HG03469 (cell line): ENCODE data around the gene N4BP2L1.

Source experiments
- ATAC-seq: cut with Tn5 transposase; IDR thresholded peaks from one replicate; pipeline ENCODE4 v1.9.1; 2021; ENCODE audit warnings: mild to moderate bottlenecking, moderate library complexity, moderate number of reproducible peaks; ENCODE audit not compliant: unreplicated experiment

The N4BP2L1 gene

DNA sequence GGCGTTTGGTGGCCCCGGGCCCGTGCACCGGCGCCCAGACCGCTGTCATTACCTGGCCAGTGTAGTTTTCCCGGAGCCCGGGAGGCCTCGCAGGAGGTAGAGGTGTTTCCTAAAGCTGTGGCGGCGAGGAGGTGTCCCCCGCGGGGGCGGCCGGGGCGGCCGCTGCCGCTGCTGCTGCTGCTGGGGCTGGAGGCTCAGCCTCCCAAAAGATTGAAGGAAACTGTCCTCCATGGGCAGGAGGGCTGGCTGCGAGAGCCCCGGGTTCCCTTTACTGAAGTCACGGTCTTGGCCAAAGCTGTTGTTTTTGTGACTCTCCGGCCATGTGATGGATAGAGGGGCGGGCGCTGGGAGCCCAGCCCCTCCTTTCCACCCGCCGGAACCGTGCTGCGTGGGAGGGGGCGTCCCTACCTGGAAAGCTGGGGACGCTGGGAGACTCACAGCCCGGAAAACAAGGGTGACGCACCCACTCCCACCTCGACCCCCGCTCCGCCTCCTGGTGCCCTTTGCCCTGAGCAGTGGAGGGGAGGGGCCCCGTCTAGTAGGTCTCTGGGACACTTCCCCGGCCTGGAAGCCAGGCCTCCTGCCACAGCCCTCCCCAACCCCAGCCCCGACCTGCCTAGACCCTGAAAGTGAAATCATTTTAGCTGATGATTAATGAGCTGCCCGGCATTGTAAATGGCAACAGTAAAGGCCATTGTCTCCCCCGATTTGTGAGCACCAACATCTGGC lies at the start of gene N4BP2L1:
Gene N4BP2L1 (minus strand): TSS at position 279 of the 729 bp plus-strand sequence. CDS start 48 bp downstream, at position 231.
- peak; percentile 43 for ATAC-seq

DNA sequence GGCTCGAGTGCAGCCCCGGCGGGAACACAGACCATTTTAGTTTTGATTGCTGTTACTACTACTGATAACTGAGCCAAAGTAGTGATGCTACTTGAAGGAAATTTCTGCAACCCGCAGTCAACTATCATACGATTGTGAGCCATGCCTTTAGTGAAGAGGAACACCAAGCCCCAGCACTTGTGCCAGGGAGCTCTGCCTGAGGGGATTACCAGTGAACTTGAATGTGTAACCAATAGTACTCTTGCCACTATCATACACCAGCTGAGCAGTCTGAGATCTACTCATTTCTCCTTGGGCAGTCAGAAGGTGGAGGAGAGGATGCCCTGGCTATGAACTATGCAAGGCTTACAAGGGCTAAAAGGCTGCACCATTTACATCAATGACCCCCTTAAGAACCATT lies 49.0 kb upstream of the N4BP2L1 start:
- ATAC-seq: no peak

DNA sequence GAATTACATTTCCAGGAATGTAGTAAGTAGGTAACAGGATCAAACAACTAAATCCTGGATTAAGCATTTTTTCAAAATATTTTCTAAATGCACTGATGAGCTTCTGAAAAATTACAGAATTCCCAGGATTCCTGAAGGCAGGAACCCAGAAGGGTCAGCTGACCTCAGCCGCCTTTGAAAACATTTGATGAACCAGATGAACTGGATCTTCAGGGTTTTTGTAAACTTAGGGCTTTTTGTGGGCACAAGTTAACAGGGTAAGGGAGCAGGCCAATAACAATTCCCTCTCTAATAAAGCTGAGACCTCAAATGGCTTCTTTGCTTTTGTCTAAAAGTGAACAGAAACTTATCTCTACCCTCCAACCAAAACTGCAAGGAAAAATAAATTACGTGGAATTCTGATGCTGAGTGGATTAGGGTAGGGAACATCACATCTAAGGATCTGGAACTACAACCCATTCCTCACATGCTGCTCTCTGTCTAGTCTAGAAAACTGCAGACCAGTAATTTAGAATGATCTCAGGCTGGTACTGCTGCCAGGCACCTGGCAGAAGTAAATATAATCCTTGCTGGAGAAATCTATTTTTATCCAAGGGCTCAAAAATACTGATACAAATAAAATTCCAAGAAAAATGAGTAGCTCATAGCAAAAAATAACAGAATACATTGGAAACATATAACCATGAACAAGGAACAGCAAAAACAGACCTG lies 48.2 kb upstream of the N4BP2L1 start:
- ATAC-seq: no peak

DNA sequence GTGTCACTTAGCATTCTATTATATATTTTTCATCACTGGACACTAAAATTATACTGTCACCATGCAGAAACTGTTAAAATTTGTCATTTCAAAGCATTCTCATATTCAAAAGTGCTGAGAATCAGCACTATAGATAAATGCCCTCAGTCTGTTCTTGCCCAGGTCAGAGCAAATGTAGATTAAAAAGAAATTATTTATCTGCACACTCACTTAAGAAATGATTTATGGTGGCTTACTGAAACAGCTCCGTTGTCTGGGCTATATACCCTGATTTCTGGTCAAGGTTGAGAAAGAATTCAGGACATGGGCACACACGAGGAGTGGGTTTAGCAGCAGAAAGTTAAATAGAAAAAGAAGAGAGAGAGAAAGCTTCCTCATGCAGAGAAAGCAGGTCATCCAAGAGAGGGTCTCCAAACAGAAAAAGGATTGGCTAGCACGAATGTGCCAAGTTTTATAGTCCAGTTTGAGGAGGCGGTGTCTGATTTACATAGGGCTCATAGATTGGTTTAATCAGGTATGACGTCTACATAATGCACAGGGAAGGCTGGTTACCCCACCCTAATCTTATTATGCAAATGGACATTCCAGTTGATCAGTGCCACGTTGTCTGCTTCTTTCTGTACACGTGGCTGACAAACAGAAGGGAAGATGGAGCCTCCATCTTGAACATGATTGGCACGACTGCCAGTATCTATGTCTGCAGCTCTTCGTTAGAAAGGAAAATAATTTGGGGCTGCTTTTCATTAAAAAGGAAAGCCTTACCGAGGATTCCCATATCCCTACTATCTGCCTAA lies 47.3 kb upstream of the N4BP2L1 start:
- ATAC-seq: no peak

DNA sequence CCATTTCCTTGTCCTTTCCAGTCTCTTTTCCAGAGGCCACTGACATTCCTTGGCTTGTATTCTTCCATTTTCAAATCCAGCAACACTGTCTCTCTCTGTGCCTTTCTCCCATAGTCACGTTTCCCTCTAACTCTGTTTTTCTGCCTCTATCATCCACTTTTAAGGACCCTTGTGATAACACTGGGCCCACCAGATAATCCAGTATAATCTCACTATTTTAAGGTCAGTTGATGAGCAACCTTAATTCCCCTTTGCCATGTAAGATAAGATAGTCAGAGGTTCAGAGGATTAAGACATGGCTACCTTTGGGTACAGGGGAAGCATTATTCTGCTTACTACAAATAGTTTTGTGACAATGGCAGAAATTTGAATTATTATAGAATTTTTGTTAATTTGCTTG lies 45.7 kb upstream of the N4BP2L1 start:
- no peak for ATAC-seq

DNA sequence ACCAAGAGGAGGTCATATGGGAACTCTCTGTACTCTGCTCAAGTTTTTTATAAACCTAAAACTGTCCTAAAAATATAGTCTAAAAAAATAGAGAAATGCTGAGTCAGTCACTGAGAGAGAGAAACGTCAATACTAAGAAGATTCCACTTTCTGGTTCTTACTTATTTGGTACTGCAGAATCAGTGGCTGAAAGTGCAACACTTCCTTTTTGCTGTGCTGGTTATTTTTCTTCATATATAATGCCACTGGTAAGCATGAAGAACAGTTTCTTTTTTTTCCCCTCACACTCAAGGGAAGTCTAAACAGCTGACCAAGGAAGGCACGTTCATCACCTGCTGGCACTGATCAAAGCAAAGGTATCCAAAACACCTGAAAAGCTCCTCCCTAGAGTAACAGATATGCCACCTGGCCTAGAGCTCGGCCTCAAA lies 44.3 kb upstream of the N4BP2L1 start:
- ATAC-seq: peak; percentile 73

DNA sequence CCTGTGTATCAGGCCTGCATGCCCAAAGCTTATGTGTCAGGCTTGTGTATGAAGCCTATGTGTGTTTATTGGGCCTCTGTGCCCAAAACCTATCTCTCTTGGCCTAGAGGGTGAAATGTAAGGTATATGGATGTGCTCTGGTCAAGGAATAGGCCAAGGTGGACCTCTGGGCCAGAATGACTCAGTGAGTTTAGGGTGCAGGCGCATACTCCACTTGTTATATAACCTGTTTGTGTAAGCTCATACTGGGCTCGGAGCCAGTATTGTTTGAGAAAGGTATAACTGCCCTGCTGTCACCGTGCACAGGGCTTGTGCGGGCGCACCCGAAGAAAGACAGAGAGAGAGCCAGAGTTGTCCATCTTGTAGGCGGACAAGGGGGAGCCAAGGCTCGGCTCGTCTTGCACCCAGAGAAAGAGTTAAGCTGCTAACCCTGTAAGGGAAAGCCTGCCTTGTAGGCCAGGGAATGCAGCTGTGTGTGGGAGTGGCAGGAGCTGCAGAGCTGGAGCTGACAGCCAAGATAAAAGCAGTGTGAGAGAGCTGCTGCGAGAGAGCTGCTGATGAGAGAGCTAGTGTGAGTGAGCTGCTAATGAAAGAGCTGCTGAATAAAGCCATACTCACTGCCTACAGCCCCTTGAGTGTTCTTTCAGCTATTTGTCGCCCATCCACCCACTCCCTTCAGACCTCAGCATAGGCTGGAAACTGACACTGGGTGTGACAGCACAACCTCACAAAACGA lies 43.4 kb upstream of the N4BP2L1 start:
- ATAC-seq: no peak

DNA sequence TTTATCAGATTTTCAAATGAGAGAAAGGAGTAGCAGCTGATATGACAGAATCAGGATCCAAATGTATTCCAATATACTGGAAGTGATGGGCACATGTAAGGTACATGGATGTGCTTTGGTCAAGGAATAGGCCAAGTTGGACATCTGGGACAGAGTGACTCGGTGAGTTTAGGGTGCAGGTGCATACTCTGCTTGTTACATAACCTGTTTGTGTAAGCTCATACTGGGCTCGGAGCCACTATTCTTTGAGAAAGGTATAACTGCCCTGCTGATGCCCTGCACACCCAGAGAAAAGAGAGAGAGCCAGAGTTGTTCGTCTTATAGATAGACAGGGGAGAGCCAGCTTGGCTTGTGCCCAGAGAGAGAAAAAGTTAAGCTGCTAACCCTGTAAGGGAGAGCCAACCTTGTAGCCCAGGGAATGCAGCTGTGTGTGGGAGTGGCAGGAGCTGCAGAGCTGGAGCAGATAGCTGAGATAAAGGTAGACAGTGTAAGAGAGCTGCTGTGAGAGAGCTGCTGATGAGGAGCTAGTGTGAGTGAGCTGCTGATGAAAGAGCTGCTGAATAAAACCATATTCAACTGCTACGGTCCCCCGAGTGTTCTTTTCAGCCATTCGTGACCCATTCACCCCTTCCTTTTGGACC lies 40.7 kb upstream of the N4BP2L1 start:
- no peak for ATAC-seq

DNA sequence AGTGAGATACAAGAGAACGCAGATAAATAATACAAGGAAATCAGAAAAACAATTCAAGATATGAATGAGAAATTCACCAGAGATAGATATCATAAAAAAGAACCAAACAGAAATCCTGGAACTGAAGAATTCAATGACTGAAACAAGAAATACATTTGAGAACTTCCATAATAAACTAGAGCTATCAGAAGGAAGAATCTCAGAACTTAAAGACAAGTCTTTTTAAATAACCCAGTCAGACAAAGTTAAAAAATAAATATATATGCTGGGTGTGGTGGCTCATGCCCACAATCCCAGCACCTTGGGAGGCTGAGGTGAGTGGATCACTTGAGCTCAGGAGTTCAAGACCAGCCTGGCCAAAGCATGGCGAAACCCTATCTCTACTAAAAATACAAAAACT lies 28.7 kb upstream of the N4BP2L1 start:
- no peak for ATAC-seq

DNA sequence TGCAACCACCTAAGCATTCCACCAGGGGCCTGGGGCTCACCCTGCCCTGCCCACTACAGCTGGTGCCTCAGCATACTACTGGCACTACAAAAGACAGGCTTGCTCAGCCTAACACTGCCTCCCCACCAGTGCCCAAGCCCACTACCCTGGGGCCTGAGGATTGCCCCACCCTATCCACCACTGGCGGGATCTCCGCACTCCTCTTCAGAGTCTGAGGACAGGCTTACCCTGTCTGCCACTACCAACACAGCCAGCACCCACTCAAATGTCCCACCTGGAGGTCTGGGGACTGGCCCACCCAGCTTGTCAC lies 27.6 kb upstream of the N4BP2L1 start:
- ATAC-seq: no peak

DNA sequence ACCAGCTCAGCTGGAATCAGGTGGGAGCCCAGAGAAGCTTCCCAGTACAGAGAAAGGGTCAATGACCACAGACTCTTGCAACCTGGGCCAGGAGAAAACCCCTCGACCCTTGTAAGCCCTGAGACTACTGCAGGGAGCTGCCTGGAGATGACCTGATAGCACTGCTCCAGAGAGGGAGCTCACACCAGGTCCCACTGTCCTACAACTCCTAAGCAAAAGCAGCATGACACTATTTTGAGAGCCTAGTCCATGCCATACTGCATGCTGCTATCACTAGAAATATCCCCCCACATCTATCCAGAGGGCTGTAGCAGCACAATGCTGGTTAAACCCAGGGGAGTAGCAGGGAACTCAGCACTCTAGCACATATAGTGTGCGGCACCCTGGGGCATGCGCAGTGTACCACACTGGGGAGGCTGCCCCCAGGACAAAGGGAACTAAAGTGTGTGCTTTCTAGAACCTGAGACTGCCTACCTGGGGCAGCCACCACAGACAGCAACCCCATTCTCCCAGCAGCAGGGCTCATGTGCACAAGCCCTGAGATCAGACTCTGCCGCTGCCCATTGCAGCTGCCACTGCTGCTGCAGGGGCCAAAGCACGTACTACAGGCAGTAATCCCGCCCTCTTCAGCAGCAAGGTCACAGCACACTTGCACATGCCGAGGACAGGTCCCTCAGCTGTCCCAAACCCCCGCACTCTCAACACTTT lies 27.1 kb upstream of the N4BP2L1 start:
- ATAC-seq: no peak

DNA sequence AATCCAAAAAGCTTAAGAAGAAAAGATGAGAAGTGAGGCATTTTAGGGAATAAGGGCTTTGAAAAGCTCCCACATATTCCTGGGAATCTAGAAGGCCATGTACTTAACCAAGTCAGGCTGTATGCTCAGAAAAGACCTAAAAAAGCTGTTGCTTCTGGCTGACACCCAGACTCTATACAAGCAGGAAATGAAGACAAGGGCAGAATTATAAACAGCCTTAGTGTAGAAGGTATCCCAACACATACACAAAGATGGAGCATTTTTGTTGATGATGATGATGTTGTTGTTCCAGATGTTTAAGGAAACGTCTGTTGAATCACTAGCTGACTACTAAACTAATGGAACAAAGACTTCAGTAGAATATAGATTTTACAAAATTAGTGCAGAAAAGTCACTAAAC lies 26.1 kb upstream of the N4BP2L1 start:
- no peak for ATAC-seq

DNA sequence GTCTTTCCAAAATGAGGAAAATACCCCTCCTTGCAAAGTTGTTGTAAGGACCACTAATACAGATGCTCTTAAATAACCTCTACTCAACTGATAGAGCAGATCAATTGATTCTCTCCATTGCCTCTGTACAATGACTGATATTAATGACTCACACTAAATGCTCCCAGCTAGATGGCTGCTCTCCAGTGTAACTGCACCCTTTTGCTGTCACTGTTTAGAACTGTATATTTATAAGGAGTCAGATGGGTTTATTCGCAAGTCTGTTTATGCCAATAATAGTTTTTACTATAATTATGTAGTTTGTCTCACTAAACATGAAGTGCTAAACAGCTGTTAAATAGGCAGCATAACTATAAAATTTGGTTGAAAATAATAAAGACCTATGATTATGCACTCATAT lies 21.0 kb upstream of the N4BP2L1 start:
- ATAC-seq: no peak

DNA sequence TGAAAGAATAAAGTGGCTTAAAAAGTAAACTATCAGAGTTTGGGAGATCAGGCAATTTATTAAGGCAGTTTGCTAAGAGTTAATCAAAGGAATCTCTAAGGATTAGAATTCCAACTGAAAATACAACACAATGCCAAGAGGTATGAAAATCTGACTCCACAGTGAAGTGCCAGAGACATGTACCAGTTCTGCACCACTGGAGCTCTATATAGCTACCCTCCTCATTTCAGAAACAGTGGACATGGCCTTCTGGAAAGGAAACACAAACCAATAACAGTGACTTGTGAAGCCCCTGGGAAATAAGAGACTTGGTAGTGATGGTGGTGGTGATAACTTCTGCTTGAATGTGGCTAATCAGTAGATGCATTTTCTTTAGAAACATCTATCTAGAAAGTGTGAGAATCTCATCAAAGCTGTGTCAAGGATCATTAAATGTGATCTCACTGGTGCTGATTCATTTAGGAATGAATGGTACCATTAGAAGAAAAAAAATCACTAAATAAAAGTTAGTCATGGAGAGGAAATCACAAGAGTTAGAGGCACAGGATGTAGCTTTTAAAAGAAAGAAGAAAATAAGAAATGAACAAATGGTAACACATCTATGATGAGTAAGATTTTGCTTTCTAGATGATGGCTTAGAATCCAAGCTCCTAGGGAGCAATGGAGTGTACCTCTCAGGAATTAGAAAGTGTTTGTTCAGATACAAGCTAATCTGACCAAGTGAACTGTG lies 20.1 kb upstream of the N4BP2L1 start:
- no peak for ATAC-seq

DNA sequence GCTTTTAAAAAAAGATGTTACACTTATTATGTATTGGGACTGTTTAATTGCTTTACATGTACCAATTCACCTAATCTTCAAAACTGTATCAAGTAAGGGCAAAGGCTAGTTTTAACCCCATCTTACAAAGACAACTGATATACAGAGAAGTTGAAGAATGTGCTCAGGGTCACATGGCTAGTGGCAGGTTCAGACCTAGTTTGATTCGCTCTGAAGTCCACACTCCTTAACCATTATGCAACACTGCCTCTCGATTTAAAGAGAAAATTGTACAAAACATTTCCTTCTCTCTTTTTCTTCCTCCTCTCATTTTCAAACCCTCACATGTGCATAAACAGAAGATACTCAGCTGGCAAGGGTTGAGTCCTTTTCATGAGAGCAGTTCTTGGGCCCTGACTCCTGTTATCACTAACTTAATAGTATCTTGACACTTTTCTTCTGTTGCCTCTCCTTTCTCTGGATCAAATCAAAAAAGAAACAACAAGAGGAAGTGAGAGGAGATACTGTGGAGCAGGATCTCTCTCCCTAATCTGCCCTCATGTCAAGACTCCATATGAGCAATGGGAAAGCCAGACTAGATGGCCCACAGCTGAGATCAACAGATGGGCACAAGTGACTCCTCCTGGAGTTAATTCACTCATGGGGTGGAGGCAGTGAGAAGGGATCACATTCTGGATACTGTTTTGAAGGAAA lies 19.0 kb upstream of the N4BP2L1 start:
- ATAC-seq: no peak

DNA sequence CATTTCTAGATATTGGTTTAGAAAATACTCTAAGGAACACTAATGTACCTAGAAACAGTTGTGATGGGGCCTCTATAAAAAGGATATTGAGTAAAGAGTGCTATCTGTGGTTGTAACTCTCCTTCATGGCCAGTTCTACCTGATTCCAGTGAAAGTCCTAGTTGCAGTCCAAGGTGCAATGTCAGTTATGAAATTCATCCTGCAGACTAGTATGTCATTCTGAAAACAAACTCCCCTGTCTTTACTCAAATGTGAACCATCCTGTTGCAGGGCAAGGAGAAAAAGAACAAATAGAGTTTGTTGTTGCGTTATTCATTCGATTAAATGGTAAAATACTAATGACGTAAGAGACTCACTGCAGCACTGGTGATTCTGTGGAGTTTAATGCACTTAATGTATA lies 18.3 kb upstream of the N4BP2L1 start:
- ATAC-seq: no peak

DNA sequence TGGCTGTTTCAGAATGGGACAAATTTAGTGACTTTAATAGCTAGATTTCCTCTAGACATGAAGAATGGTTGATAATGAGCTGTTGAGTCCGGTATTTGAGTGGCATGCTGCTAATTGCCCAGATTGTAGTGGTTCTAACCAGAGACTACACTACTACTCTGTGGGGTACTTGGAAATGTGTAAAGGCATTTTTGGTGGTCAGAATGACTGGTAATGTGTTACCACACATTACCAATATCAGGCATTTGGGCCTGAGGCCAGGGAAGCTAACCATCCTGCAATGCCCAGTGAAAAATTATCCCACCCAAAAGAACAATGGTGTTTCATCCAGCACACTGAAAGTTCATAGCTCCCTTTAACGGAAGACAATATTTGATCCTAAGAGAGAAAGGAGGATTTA lies 17.5 kb upstream of the N4BP2L1 start:
- no peak for ATAC-seq

DNA sequence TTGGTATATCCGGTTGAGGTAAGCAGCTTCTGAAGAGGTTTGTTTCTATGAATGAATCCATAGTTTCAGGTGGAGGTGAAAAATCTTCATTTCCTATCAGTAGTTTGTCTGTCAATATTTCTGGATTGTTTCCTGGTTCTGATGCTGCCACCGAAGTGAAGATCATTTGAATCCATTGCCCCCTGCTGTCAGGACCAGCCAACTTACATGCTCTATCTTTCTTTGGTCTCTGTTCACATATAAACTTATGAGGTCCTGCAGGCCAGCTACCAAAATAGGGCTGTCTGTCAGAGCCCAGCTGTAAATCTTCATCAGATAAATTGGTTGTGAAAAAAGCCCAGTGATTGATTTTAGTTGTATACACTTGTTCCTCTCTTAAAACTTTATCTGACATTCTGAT lies 15.2 kb upstream of the N4BP2L1 start:
- ATAC-seq: no peak

DNA sequence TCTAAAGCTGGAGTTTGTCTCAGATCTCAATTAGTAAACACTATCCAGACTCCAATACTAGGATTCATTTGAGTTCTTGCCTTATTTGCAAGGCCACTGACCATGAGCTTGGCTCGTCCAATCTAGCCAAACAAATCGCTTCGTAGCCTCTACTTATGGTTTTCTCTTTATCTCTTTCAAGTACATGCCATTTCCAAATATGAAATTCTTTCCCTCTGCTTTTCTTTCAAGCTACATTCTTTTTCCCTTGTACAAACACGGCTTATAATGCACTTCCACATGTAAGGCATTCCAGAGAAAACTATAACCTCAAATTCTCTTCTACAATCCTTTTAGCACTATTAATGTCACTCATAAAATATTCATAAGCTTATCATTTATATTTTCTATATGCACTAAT lies 10.9 kb upstream of the N4BP2L1 start:
- ATAC-seq: no peak
